ENCODE results near the gene SNX21.
A peak's percentile ranks its signal among the peaks of the same experiment; 100 is the strongest.
"Not testable (repeated sequence)": the region's sequence is repeated elsewhere in the genome, so short reads cannot be mapped to it uniquely, and the experiment has no call there.

The SNX21 gene, protein sequence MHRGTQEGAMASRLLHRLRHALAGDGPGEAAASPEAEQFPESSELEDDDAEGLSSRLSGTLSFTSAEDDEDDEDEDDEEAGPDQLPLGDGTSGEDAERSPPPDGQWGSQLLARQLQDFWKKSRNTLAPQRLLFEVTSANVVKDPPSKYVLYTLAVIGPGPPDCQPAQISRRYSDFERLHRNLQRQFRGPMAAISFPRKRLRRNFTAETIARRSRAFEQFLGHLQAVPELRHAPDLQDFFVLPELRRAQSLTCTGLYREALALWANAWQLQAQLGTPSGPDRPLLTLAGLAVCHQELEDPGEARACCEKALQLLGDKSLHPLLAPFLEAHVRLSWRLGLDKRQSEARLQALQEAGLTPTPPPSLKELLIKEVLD

DNA sequence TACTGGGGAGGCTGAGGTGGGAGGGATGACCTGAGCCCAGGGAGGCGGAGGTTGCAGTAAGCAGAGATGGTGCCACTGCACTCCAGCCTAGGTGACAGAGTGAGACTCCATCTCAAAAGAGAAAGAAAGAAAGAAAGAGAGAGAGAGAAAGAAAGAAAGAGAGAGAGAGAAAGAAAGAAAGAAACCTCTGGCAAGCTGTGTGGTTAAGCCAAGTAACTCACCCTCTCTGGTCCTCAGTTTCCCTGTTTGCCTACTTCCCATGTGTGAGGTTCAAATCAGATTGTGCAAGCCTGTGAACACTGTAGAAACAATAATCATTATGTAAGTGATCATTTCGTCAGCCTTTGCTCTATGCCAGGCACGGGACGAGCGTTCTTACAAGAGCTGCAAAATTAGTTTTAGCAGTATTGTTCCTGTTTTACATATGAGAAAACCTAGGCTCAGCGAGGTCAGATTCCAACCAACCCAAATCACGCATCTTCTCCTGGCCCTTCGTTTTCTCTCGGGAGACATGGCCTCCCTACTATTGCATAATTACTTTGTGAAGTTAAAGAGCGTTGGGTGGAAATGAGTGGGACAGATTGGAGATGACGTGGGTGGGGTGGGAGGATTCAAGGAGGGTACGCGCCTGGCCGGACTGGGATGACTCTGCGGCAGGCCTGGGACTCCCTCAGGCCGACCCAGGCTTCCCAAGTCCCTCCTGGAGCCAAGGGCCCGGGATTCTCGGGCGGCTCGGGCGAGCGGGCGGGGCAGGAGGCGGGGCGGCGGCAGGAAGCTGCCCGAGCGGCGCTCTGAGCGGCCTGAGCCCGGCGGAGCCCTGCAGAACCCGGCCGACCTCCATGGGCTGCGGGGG lies at the start of gene SNX21:
SNX21 (plus strand) TSS at position 770 of the 853 bp plus-strand sequence. CDS start 121 bp downstream, outside the sequence.
- peak; percentile 43 for DNase-seq

DNA sequence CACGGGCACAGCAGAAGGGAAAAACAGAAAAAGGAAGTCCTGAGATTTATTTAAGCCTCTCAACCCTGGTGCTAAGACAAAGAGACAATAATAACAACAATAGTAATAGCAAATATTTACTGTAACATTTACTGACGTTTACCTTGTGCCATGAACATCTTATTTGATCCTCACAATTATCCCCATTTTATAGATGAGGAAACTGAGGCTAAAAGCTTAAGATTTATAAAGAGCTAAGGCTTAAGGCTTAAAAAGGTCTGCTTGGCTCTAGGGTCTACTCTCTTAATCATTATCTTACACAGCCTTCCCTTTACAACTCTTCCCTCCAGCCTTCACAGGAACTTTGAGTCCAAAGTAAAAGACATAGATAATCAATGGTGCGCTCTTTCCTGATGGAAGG lies 45.2 kb upstream of the SNX21 start:
- DNase-seq: no peak

DNA sequence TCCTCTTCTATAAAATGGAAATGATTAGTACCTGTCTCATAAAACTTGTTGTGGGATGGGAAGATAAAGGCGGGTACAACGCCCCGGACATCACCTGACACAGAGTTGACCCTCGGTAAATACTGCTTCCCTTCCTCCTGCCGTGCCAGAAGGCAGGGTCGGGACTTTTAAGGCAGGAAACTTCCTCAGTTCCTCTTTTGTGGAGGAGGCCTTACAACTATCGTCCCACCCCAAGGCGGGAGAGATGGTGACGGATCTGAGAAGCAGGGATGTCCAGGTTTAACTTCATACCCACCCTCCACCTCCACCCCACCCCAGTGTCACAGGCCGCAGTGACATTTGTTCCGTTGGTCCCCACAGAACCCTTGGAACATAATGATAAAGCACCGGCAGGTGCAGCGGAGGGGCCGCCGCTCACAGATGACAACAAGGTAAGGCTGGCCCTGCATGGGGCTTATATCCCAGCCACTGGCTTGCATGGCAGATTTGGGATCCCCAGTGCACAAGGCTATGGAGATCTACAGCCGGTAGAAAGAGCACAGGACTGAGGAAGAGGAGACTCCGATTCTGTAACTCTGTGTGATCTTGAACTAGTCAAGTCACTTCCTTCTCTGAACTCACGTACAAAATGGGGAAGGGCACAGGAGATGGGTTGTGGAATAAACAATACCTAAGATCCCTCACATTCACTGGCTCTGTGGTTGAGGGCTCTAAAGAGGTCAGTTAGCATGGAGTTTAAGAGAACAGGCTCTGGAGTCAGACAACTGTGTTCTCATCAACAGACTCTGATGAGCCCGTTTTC lies 41.1 kb upstream of the SNX21 start:
- no peak for DNase-seq

DNA sequence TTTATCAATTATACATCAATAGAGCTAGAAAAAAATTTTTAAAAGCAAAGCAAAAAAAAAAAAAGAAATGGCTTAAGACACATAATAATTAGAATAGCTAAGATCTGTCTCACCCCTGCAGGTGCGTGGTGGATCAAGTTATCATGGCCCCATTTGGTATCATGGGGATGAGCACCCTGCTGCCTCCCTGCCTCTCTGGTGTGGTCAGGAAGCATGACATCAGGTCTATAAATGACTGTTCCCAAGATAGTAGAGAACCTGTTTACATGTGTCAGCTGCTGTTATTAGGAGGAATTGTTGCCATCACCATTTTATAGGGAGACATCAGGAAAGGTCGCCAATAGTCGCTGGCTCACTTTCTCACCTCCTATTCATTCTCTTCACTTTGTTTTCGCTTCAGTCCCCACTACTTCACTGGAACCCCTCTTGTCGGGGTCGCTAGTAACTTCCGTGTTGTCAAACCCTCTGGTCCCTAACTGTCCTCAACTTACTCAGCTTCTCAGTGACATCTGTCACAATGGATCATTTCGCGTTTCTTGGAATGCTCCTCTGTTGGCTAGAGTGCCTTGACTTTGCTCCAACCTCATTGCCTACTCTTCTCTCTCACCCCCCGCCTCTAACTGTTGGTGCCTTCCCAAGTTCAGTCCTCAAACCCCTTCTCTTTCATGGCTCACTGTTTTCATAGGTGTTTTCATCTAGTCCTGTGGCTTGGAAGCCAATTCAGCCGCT lies 37.1 kb upstream of the SNX21 start:
- DNase-seq: no peak

DNA sequence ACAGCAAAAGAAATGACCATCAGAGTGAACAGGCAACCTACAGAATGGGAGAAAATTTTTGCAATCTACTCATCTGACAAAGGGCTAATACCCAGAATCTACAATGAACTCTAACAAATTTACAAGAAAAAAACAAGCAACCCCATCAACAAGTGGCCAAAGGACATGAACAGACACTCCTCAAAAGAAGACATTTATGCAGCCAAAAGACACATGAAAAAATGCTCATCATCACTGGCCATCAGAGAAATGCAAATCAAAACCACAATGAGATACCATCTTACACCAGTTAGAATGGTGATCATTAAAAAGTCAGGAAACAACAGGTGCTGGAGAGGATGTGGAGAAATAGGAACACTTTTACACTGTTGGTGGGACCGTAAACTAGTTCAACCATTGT lies 36.1 kb upstream of the SNX21 start:
- DNase-seq: not testable (repeated sequence)

DNA sequence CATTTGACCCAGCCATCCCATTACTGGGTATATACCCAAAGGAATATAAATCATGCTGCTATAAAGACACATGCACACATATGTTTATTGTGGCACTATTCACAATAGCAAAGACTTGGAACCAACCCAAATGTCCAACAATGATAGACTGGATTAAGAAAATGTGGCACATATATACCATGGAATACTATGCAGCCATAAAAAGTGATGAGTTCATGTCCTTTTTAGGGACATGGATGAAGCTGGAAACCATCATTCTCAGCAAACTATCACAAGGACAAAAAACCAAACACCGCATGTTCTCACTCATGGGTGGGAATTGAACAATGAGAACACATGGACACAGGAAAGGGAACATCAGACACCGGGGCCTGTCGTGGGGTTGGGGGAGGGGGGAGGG lies 35.6 kb upstream of the SNX21 start:
- DNase-seq: not testable (repeated sequence)

DNA sequence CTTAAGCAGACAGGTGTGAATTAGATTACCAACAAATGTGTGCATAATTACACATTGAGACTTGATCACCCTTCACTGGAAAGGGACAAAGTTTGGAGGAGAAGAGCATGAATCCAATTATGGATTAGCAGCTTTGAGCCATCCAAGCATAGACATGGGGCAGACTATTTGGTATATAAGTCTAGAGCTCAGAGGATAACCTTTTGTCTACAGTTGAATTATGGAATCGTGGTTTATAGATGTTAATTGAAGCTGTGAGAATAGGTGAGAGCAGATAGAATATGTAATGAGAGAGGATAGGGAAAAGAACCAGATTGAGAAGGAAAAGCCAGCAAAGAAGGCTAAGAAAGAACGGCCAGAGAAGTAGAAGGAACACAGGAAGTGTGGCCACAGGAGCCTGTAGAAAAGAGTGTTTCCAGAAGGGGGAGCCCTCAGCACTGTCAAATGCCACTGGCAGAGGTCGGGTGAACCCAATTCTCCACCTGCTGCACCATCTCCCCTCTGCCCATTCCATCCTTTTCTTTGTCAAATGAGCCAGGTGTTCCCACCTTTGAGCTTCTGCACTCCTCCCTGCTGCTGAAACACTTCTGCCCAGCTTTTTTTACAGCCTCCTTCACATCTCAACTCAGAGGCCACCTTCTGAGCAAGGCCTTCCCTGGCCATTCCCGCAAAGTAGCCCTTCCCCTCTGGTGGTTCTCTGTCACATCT lies 34.5 kb upstream of the SNX21 start:
- peak; percentile 73 for DNase-seq

DNA sequence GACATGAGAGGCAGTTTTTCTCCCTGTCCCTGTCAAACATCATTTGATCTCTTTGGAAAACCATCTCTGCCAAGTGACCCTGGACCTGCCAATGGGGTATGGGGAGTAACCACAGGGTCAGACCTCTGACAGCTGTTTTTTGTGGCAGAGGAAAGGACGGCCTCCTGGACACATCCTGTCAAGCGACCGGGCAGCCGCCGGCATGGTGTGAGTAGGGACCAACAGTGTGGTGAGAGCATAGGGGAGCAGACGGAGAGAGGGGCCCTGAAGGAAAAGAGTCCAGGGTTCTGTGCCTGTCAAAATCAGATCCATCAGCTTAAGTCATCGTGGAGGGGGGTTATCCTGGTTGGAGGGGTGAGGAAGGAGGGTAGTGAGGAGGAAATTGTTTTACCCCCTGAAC lies 31.7 kb upstream of the SNX21 start:
- no peak for DNase-seq

DNA sequence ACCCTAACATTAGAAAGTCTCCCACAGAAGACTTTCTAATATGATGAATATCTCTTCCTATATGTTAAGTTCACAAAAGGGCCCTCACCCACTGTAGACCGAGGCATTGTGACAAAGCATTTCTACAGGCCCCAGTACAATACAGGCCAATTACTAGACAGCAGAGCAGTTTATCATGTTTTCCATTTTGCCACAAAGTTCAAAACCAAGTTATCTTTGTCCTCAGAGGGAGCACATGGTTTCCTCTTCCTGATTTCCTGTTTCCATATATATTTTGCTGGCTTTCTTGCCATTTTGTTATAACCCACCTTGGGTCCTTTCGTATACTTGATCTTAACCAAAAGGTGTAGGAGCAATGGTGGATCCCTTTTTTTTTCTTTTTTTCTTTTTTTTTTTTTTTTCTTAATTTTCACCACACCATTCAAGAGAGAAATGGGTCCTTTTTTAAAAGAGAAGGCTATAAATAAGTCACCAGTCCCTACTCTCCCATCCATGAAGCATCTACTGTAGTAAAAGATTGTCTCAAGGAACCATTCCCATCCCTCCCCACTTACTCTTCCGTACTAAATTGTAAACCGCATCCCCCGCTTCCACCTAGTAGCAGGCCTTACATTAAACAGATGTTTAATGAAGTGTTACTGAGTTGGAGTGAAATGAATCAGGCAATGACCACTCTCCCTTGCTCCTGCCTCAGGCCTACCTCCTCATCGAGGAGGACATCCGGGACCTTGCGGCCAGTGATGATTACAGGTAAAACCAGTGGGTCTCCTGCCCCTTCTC lies 23.2 kb upstream of the SNX21 start:
- no peak for DNase-seq

DNA sequence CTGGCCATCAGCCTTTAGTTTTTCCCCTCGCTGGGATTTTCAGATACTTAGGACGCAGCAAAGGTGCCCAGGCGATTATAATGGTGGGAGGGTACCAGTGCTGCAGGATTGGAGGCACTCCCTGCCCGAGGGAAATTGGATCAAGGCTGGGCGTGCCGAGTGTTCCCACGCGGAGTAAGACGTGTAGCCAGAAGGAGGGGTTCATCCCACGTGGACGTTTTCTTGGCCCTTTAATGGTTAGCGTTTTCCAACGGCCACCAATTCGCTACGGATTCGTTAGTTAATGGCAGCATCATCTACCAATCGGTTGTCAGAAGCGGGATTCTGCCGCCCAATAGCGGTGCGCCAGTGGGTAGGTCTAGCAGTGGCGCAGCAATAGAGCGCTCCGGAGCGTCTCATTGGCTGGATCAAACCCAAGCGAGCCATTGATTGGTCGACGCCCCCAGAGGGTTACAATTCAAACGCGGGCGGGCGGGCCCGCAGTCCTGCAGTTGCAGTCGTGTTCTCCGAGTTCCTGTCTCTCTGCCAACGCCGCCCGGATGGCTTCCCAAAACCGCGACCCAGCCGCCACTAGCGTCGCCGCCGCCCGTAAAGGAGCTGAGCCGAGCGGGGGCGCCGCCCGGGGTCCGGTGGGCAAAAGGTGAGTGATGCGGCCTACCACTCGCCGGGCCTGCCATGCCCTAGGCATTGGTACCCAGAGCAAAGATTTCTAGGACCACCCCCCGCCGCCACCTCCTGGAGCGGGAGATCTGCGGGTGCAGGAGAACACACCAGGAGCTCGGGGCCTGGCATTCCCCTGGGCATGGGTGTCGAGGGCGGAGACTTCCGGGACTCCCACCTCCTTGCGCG lies 21.2 kb upstream of the SNX21 start, which contains the start of gene UBE2C:
UBE2C (plus strand) TSS at position 488 of the 849 bp plus-strand sequence; CDS start at position 540, 52 bp downstream.
- DNase-seq: peak; percentile 96

DNA sequence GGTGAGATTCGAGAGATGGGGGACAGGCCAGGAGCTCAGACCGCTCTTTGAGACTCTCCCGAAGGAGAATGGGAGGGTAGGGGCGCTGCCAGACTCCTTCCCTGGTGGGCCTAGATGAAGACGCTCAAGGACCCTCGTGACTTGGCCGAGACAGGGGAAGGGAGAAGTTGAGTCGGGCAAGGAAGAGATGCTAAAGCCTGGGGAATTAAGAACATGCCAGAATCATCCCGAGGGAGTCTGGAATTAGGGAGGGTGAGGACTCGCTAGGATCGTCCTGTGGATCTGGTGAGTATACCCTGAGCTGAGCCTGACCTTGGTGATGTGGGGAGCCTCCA lies 20.6 kb upstream of the SNX21 start:
- DNase-seq: no peak

DNA sequence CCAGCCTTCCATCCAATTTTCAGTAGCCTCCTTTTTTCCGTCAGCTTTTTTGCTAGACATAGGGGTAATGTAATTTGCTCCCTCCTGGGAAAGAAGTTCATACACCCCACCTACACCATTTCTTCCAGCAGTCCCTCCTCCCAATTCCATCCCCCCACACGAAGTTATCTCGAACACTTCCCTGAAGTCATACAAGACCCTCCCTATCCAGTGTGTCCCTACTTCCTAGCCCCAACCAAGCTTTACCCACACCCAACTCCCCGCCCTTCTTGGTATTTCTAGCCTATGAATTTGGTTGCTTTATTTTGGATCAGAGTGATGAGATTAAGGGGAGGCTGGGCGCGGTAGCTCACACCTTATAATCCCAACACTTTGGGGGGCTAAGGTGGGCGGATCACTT lies 20.1 kb upstream of the SNX21 start:
- DNase-seq: no peak

DNA sequence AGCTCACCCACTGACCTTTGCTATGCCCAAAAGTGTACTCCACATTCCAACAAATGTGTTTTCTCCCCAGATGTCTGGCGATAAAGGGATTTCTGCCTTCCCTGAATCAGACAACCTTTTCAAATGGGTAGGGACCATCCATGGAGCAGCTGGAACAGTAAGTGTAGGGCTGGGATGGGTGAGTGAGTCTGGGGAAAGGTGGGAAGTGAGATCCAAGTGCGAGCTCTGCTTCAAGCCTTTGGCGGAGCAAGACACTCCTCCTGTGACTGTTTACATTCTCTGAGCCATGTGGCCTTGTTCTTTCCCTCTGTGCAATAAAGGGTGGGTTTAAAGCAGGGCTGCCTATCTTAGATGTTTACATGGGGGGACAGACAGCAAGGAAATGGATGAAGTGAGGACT lies 19.3 kb upstream of the SNX21 start:
- DNase-seq: no peak

DNA sequence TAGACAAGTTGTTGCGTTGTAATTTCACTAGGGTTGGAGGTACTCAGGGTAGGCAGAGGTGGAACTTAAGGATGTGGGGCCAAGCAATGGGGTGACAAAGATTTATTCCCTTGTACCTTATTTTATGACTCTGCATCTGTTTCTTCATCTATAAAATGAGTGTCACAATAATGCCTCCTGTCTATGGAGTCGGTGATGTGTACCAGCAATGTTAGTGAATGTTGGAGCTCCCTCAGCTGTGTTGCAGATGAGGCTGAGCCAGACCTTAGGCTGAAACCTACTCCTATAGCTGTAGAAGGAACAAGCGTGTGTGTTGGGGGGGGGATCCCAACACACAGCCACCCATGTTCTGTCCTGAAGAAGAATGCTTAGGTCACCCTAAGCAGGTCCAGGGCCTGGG lies 16.6 kb upstream of the SNX21 start:
- DNase-seq: no peak

DNA sequence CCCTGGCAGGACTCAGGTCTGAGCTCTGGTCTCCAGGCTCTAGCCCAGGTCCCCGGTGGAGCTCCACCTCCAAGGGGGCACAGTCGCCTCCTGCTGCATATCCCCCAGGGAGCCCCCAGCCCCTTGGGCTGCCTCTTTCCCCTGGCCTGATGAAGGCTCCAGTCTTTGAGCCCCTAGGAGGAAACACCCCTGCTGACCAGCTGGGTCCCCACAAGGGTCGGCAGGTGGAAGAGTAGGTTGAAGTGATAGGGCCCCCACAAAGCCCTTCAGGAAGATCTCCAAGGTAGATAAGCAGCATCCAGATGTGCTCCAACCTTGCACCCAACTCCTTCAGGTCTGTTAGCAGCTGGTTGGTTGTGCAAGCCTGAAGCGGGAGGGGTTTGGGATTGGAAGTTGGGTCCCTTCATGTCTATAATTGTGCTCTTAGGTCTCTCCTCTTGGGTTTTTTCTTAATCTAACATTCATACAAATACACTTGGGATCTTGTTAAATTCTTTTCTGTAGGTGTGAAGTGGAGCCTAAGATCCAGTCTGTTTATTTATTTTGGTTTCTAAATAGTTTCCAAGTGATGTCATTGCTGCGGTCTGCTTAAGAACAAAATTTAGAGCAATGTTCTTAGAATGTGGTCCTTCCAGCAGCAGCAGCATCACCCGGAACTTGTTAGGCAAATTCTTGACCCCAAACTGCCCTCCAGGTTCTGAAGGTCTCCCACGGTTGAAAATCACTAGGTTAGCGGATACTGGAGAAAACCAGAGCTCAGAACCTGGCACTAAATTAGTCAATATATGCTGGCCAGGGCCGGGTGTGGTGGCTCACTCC lies 16.0 kb upstream of the SNX21 start:
- DNase-seq: no peak

DNA sequence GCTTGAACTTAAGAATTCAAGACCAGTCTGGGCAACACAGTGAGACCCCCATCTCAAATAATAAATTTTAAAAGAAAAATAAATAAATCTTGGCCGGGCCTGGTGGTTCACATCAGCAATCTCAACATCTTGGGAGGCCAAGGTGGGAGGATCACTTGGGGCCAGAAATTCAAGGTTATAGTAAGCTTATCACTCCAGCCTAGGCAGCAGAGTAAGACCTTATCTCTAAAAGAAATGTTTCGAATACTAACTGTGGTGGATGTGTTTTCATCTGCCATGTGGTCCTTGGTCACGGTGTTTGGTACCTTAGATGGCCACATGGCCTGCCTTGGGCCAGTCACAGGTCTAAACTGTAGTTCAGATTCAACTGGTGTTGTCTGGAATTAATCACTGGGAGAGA lies 15.4 kb upstream of the SNX21 start:
- DNase-seq: no peak

DNA sequence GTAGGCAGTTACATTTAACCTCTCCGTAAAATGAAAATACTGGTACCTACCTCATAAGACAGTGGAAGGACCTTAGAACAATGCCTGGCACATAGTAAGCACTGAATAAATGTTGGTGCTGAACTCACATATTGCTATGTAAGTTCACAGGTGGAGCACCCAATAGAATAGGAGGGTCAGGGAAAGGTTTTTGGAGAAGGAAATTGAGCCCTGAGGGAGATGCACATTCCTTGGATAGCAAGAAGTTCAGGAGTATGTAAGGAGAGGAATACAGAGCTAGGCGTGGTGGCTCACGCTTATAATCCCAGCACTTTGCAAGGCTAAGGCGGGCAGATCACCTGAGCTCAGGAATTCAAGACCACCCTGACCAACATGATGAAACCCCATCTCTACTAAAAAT lies 14.1 kb upstream of the SNX21 start:
- no peak for DNase-seq

DNA sequence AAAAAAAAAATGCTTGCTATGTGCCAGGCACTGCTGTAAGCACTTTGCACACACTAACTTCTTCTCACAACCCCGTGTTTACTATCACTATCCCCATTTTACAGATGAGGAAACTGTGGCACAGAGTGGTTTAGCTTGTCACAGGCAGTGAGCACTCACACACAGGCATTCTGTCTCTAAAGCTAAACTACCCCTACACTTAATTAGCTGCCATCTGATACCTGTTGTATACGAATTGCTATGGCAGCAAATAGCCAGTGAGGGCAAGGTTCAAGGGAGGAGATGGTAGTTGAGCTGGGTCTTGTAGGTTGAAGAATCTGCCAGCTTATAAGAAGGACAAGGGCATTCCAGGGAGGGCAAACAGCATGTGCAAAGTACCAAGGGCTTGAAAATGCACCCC lies 11.7 kb upstream of the SNX21 start:
- no peak for DNase-seq

DNA sequence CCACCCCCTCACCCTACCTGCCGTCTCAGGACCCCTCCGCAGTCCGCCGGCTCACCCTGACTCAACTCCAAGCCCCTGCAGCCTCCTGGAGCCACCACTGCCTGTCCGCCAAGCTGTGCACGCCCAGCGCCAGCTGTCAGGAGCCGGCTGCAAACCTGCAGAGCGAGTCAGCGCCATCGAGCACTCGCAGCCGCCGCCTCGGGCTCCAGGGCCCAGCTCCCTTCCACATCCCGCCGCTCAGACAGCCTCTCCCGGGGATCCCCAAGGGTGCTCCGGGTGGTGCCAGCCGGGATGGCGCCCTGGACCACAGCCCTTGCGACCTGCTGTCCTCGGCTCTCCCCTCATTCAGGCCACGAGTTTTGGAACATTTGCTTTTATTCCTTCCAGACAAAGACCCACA lies 10.7 kb upstream of the SNX21 start:
- DNase-seq: no peak

Data from stimulated activated CD8-positive, alpha-beta memory T cell treated with anti-CD3 and anti-CD28 coated beads, Interleukin-4, amount 100 ng/mL, for 48 hours (primary cell).